Thoracic aorta (tissue), 2 donors: ENCODE results near the gene SUN3. TPM values are rescaled to one million over a fixed set of nuclear protein-coding genes. Genes with fewer than 3 reads are reported as not detected.

Experiments
- ATAC-seq: fragments of 150-250 bp; one replicate; pipeline ENCODE4 v1.8.0; 2017; ENCODE audit warnings: low read depth; ENCODE audit not compliant: insufficient number of reproducible peaks, low FRiP score
- DNase-seq: peaks from one replicate; pipeline ENCODE4 v3.0.0-alpha.2; 2020; ENCODE audit warnings: low spot score
- H3K27ac ChIP-seq, 2 donors: fragments of 200-600 bp; sonication (generic); 1 replicate in 1 of 2; 2 replicates in 1 of 2; pipeline ENCODE4 v1.5.1; 2016; ENCODE audit warnings: mild to moderate bottlenecking in 2 of 2, moderate library complexity in 2 of 2
- H3K27me3 ChIP-seq: fragments of 200-600 bp; sonication (generic); replicated peaks from 2 replicates; pipeline ENCODE4 v1.6.0; 2016; ENCODE audit warnings: mild to moderate bottlenecking; ENCODE audit not compliant: insufficient read depth
- H3K36me3 ChIP-seq: fragments of 200-600 bp; sonication (generic); one replicate; pipeline ENCODE4 v1.5.1; 2016
- H3K4me1 ChIP-seq, 2 donors: fragments of 200-600 bp; sonication (generic); 1 replicate in 1 of 2; 2 replicates in 1 of 2; pipeline versions ENCODE4 v1.5.1 to v1.6.0; 2016; ENCODE audit warnings: low read depth in 2 of 2, mild to moderate bottlenecking in 1 of 2; ENCODE audit not compliant: control insufficient read depth in 1 of 2
- H3K4me3 ChIP-seq: fragments of 200-600 bp; sonication (generic); 2 replicates; pipeline ENCODE4 v1.5.1; 2016; ENCODE audit warnings: mild to moderate bottlenecking
- H3K9me3 ChIP-seq: fragments of 200-600 bp; sonication (generic); 2 replicates; pipeline ENCODE4 v1.5.1; 2016
- CTCF ChIP-seq: fragments of 200-600 bp; sonication (generic); IDR thresholded peaks from one replicate; pipeline ENCODE4 v1.5.1; 2019; ENCODE audit warnings: antibody characterized with exemption
- total RNA-seq, 2 donors: library from RNA; depleted of rRNA; stranded (reverse); fragments of >200 nt; gene quantifications; one replicate each; pipeline versions ENCODE4 v1.1.0 to v1.2.3, GENCODE V29; 2016

SUN3 gene
- not detected for total RNA-seq

- DNase-seq (no peak), ATAC-seq (no peak)
- TF ChIP-seq CTCF = no peak
- Histone ChIP-seq H3K4me1 (no peaks in the 10 kb centered on the region), H3K36me3 (no peaks in the 10 kb centered on the region), H3K27ac (no peak within 1 kb of the TSS), H3K9me3 (no peaks in the 10 kb centered on the region), H3K4me3 (no peak within 1 kb of the TSS), H3K27me3 (no peaks in the 10 kb centered on the region)
These were observed at the start of gene SUN3 for GRCh38 chr7:48028938-48029337. TSS of gene SUN3 (minus strand) at chr7:48029107. CDS start at chr7:48028938, 169 bp downstream.

GRCh38 chr7:48078470-48078869 is 49.6 kb upstream of the SUN3 start:
- ATAC-seq (no peak), DNase-seq (no peak)
- no peak for TF ChIP-seq CTCF
- Histone ChIP-seq H3K27me3 (no peaks in the 10 kb centered on the region), H3K4me3 (no peak overlapping the region), H3K4me1 (peaks cover 0 to 3% of the 10 kb centered on the region in 2 donors), H3K27ac (no peak overlapping the region), H3K36me3 (no peaks in the 10 kb centered on the region), H3K9me3 (no peaks in the 10 kb centered on the region)

- H3K4me1 ChIP-seq = peaks cover 0 to 3% of the 10 kb centered on the region in 2 donors
- no peaks in the 10 kb centered on the region for H3K9me3 ChIP-seq
- H3K27me3 ChIP-seq = no peaks in the 10 kb centered on the region
- H3K36me3 ChIP-seq = no peaks in the 10 kb centered on the region
- no peak overlapping the region for H3K4me3 ChIP-seq
- H3K27ac ChIP-seq = no peak overlapping the region
- TF ChIP-seq CTCF = no peak
- no peak for ATAC-seq
- DNase-seq = no peak
These were observed 48.5 kb upstream of the SUN3 start for GRCh38 chr7:48077423-48077822.

GRCh38 chr7:48074204-48074654 is 45.3 kb upstream of the SUN3 start:
- no peaks in the 10 kb centered on the region for H3K36me3 ChIP-seq

GRCh38 chr7:48067475-48067874 is 38.6 kb upstream of the SUN3 start:
- H3K4me1 ChIP-seq = no peaks in the 10 kb centered on the region
- no peak overlapping the region for H3K4me3 ChIP-seq
- no peaks in the 10 kb centered on the region for H3K27me3 ChIP-seq
- no peak for DNase-seq
- H3K36me3 ChIP-seq = no peaks in the 10 kb centered on the region
- TF ChIP-seq CTCF = no peak
- H3K27ac ChIP-seq = no peak overlapping the region
- peaks cover 3% of the 10 kb centered on the region for H3K9me3 ChIP-seq
- ATAC-seq = no peak

More at GRCh38 chr7:48074204-48074654, 45.3 kb upstream of the SUN3 start:
- no peaks in the 10 kb centered on the region for H3K9me3 ChIP-seq
- no peak for ATAC-seq
- peaks cover 0 to 3% of the 10 kb centered on the region in 2 donors for H3K4me1 ChIP-seq
- no peak overlapping the region for H3K4me3 ChIP-seq
- DNase-seq = no peak
- no peak for TF ChIP-seq CTCF
- H3K27me3 ChIP-seq = no peaks in the 10 kb centered on the region
- H3K27ac ChIP-seq = no peak overlapping the region
